Heart right ventricle (tissue), 16 donors: Measurements from ENCODE around the gene HLTF. TPM values are rescaled to one million over a fixed set of nuclear protein-coding genes. Genes with fewer than 3 reads are reported as not detected.

Source experiments
- ATAC-seq, 8 donors: fragments of 200-7000 bp; cut with Tn5 transposase; one replicate each; pipeline ENCODE4 v1.9.1; 2020; ENCODE audit warnings: mild to moderate bottlenecking in 8 of 8, moderate library complexity in 8 of 8, moderate number of reproducible peaks in 1 of 8
- DNase-seq, 2 donors: peaks; one replicate each; pipeline ENCODE4 v3.0.0-alpha.2; 2020
- H3K27ac ChIP-seq, 10 donors: fragments of 200-600 bp; sonication (generic) in 2 of 10; one replicate each; pipeline versions ENCODE4 v1.5.0 to v1.8.0; 2020 to 2022; ENCODE audit warnings: mild to moderate bottlenecking in 3 of 10
- H3K27me3 ChIP-seq, 7 donors: fragments of 200-600 bp; one replicate each; pipeline ENCODE4 v1.8.0; 2021 to 2022; ENCODE audit warnings: mild to moderate bottlenecking in 2 of 7
- H3K36me3 ChIP-seq, 9 donors: fragments of 200-600 bp; sonication (generic) in 1 of 9; one replicate each; pipeline versions ENCODE4 v1.5.0 to v1.8.0; 2020 to 2022; ENCODE audit warnings: mild to moderate bottlenecking in 2 of 9
- H3K4me1 ChIP-seq, 9 donors: fragments of 200-600 bp; sonication (generic) in 1 of 9; one replicate each; pipeline versions ENCODE4 v1.5.0 to v1.8.0; 2020 to 2022; ENCODE audit warnings: mild to moderate bottlenecking in 4 of 9
- H3K4me3 ChIP-seq, 10 donors: fragments of 200-600 bp; sonication (generic) in 2 of 10; one replicate each; pipeline versions ENCODE4 v1.5.0 to v1.8.0; 2020 to 2022; ENCODE audit warnings: mild to moderate bottlenecking in 7 of 10, moderate library complexity in 2 of 10
- H3K9me3 ChIP-seq, 11 donors: fragments of 200-600 bp in 10 of 11; sonication (generic) in 2 of 11; one replicate each; pipeline versions ENCODE4 v1.5.0 to v1.8.0; 2013 to 2022; ENCODE audit warnings: mild to moderate bottlenecking in 2 of 11, control low read depth in 1 of 11, moderate library complexity in 1 of 11
- WGBS, 2 donors: extraction: QIAGEN DNeasy Blood & Tissue Kit; methylation state at CpG; one replicate each; pipeline ENCODE4 v1.1.7; 2013; ENCODE audit warnings: inconsistent platforms in 1 of 2; 5-methylcytosine and 5-hydroxymethylcytosine counted together
- intact Hi-C, 10 donors: fragments of 100-400 bp; cut with DNase I; formaldehyde crosslinking; loops; one replicate each; pipeline versions ENCODE4 v1.11.1 to v1.14.2; 2022
- polyA plus RNA-seq, 2 donors: library from polyadenylated mRNA; stranded (reverse); fragments of 200-250 nt; gene quantifications; one replicate each; pipeline ENCODE4 v1.2.3, GENCODE V29; 2013
- total RNA-seq, 10 donors: library from RNA; stranded (reverse); fragmentation: NEBNext Ultra II Directional in 3 of 10; extraction: Animal tissue kit (Norgen Biotek cat#: 25700) in 3 of 10; gene quantifications; one replicate each; pipeline versions ENCODE4 v1.2.1 to v1.2.4, GENCODE V29; 2021 to 2023
- TF ChIP-seq, protein P1 (sequence below), 9 donors: fragments of 200-600 bp; sonication (generic) in 2 of 9; IDR thresholded peaks; one replicate each; pipeline versions ENCODE4 v1.5.0 to v1.8.0; 2021 to 2022; ENCODE audit warnings: antibody characterized with exemption in 9 of 9, mild to moderate bottlenecking in 5 of 9, moderate library complexity in 1 of 9
- donor health status: Arrhythmogenic right ventricular cardiomyopathy.
- donor health status: ischemic (EF 13 %, LVEDD 7.1; RV severe dilation, severe dysfunction).
- donor health status: healthy with polysubstance abuse.
- donor health status: DM: no; HTN: yes; CAD: no.
- donor health status: DM: no; HTN: no; CAD: no.
- donor health status: ischemic (EF 25% LVEDD 6.9; RV normal size, moderate dysfunction).
- donor health status: ischemic (EF 25% LVEDD 5.7; RV mildly dilated, moderate dysfunction).
- donor health status: healthy.
- donor health status: DM: yes; HTN: yes; CAD: no.
- donor health status: Ischemic cardiomyopathy.
- donor health status: ischemic (EF 35%, LVEDD 5.7; RV mildly dilated, moderate dysfunction).
- donor health status: nonischemic (EF 11% LVEDD 7.7; RV severe dilation, severe dysfunction).
- donor health status: DM: yes; HTN: yes; CAD: no.
- donor health status: PGD.
- donor health status: ischemic (EF 29% LVEDD 5.4; RV normal size, mild dysfunction).
- donor health status: nonischemic (EF 23%, LVEDD 6.1; RV moderate dilation, normal function).

Gene HLTF
- total and polyA plus RNA-seq, 12 donors, result 4.5 to 38.6 (median 26.0) TPM

GRCh38 chr3:149011676-149012075 lies 74.7 kb downstream of the HLTF start:
- TF ChIP-seq, protein P1, sequence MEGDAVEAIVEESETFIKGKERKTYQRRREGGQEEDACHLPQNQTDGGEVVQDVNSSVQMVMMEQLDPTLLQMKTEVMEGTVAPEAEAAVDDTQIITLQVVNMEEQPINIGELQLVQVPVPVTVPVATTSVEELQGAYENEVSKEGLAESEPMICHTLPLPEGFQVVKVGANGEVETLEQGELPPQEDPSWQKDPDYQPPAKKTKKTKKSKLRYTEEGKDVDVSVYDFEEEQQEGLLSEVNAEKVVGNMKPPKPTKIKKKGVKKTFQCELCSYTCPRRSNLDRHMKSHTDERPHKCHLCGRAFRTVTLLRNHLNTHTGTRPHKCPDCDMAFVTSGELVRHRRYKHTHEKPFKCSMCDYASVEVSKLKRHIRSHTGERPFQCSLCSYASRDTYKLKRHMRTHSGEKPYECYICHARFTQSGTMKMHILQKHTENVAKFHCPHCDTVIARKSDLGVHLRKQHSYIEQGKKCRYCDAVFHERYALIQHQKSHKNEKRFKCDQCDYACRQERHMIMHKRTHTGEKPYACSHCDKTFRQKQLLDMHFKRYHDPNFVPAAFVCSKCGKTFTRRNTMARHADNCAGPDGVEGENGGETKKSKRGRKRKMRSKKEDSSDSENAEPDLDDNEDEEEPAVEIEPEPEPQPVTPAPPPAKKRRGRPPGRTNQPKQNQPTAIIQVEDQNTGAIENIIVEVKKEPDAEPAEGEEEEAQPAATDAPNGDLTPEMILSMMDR (IDR thresholded peaks at IDR 0.05), result no peak
- ATAC-seq, result peak in 7 of 8 donors; percentile 38 to 80 (median 66)
- WGBS, 2 donors, result 33% methylated on average over 5 of the region's 5 CpGs
- DNase-seq, result peak in 1 of 2 donors; percentile 38
- Histone ChIP-seq H3K27ac (peak overlapping the region in 4 of 10 donors; percentile 25 to 68 (median 47)), H3K4me1 (peaks cover 0 to 50% (median 33%) of the 10 kb centered on the region in 9 donors), H3K27me3 (no peaks in the 10 kb centered on the region), H3K4me3 (no peak overlapping the region), H3K9me3 (no peaks in the 10 kb centered on the region), H3K36me3 (peaks cover 0 to 91% (median 37%) of the 10 kb centered on the region in 9 donors)
- intact Hi-C loops, result loop anchor here in 1 of 10 donors (10.0 kb wide), 1 partner anchor 57 kb away; no protein-coding TSS in a partner anchor

- no peak for DNase-seq
- 47 to 49% methylated on average over 2 of the region's 2 CpGs for WGBS, 2 donors
Measured at GRCh38 chr3:149010966-149011365, 75.4 kb downstream of the HLTF start.

GRCh38 chr3:149010504-149010951 lies 75.8 kb downstream of the HLTF start:
- H3K36me3 ChIP-seq, result peaks cover 0 to 99% (median 47%) of the 10 kb centered on the region in 9 donors
- no peaks in the 10 kb centered on the region for H3K27me3 ChIP-seq
- no peak overlapping the region for H3K4me3 ChIP-seq
- intact Hi-C loops, result loop anchor here in 1 of 10 donors (10.0 kb wide), 1 partner anchor 56 kb away; no protein-coding TSS in a partner anchor
- TF ChIP-seq, protein P1 (IDR thresholded peaks at IDR 0.05), result no peak
- H3K27ac ChIP-seq, result peak overlapping the region in 6 of 10 donors; percentile 8 to 68 (median 30)
- H3K4me1 ChIP-seq, result peaks cover 0 to 42% (median 29%) of the 10 kb centered on the region in 9 donors
- ATAC-seq (peak in 4 of 8 donors; percentile 17 to 33 (median 23)), DNase-seq (no peak)
- WGBS, 2 donors, result 63% methylated on average over 6 of the region's 6 CpGs
- no peaks in the 10 kb centered on the region for H3K9me3 ChIP-seq

More at GRCh38 chr3:149010966-149011365, 75.4 kb downstream of the HLTF start:
- Histone ChIP-seq H3K4me1 (peaks cover 0 to 43% (median 29%) of the 10 kb centered on the region in 9 donors), H3K36me3 (peaks cover 0 to 97% (median 43%) of the 10 kb centered on the region in 9 donors), H3K9me3 (no peaks in the 10 kb centered on the region), H3K4me3 (no peak overlapping the region), H3K27me3 (no peaks in the 10 kb centered on the region), H3K27ac (peak overlapping the region in 7 of 10 donors; percentile 8 to 68 (median 25))
- peak in 4 of 8 donors; percentile 13 to 44 (median 20) for ATAC-seq
- TF ChIP-seq, protein P1 (IDR thresholded peaks at IDR 0.05), result no peak
- intact Hi-C loops, result loop anchor here in 1 of 10 donors (10.0 kb wide), 1 partner anchor 56 kb away; no protein-coding TSS in a partner anchor

GRCh38 chr3:149009732-149010131 lies 76.6 kb downstream of the HLTF start:
- DNase-seq, result no peak
- 97% methylated on average over 2 of the region's 2 CpGs for WGBS, 2 donors
- Histone ChIP-seq H3K4me1 (peaks cover 0 to 40% (median 31%) of the 10 kb centered on the region in 9 donors), H3K36me3 (peaks cover 0 to 99% (median 47%) of the 10 kb centered on the region in 9 donors), H3K4me3 (no peak overlapping the region), H3K27me3 (no peaks in the 10 kb centered on the region), H3K27ac (peak overlapping the region in 3 of 10 donors; percentile 25 to 68 (median 59)), H3K9me3 (no peaks in the 10 kb centered on the region)
- intact Hi-C loops, result loop anchor here in 1 of 10 donors (10.0 kb wide), 1 partner anchor 55 kb away; no protein-coding TSS in a partner anchor
- TF ChIP-seq, protein P1 (IDR thresholded peaks at IDR 0.05), result no peak
- ATAC-seq, result peak in 3 of 8 donors; percentile 28 to 33 (median 31)
